IMR-90 (cell line): ENCODE results near the gene CDH13.

Experiments used
- CEBPB ChIP-seq: IDR thresholded peaks from 2 replicates; pipeline ENCODE4 v1.6.1; 2012; ENCODE audit warnings: low read depth, low read length, improper control_type of control experiment
- CTCF ChIP-seq: conservative IDR thresholded peaks from 2 replicates; pipeline ENCODE4 v1.5.1; 2012; ENCODE audit warnings: mild to moderate bottlenecking, low read depth, low read length, improper control_type of control experiment
- MXI1 ChIP-seq: IDR thresholded peaks from 2 replicates; pipeline ENCODE4 v1.6.1; 2012; ENCODE audit warnings: low read depth, mild to moderate bottlenecking, low read length, moderate library complexity, borderline replicate concordance
- USF2 ChIP-seq: fragments of 150-350 bp; IDR thresholded peaks from 2 replicates; pipeline ENCODE4 v1.6.1; 2017; ENCODE audit warnings: mild to moderate bottlenecking, antibody characterized with exemption, low read length, low read depth

DNA sequence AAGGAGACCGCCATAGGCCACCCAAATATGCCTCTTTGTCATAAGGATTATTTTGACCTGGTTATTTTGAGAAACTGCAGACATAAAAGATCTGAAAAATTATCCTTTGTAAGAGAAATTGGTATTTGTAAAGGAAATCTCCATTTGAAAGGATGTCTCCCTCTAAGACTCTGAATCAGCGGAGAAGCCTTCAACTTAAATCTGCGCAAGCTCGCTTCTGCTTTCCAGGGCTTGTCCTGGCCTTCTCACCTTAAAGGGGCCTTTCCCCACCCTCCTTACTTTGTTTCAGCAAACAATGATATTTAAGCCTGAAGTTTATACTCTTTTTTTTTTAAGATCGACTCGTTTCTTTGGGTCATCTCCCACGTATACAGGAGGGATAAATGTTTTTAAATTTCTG lies 1215.5 kb downstream of the CDH13 start:
- TF ChIP-seq CEBPB (no peak), CTCF (no peak), USF2 (no peak), MXI1 (no peak)
